GM18526 (cell line): ENCODE measurements around the gene PIEZO1.

ENCODE experiments used
- POLR2A ChIP-seq: IDR thresholded peaks from 3 replicates; pipeline ENCODE4 v1.6.1; 2011; ENCODE audit not compliant: insufficient read length; ENCODE audit errors: extremely low read depth

Gene PIEZO1

DNA sequence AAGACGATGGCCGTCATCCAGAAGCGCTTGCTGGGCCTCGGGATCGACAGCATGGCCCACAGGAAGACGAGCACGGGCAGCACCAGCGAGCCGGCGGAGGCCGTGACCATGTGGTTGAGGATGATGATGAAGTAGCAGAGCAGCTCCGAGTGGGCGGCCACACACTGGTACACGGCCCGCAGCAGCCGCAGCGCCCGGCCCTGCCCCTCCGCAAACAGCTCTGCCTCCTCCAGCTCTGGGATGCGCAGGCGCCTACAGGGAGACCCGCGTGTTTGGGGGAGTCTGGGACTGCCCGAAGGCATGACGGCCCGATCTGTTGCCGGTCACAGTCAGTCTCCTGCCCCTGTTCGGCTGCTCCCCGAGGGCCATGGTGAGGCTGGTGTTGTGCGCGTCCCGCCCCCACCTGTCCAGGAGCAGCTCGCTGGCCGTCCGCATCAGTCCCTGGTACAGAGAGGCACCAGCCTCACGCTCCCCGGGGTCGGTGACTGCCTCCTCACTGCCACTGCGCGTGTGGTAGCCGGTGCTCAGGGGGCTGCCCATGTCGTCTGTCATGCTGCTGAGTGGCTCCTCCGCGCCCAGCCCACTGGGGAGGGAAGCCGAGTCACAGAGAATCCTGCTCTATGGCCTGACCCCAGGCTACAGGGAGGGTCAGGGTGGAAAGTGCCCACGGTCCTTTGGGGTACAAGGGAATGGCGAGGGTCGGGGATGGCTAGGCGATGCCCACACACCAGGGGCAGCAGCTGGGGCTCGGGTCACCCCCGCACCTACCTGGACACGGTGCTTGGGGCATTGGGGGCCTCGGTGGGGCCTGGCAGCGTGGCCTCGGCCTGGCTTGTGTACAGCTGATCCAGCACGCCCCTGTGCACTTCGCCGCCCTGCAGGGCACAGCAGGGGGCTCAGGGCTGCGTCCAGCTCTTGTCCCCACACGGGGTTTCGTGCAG lies 62.9 kb downstream of the PIEZO1 start:
- TF ChIP-seq POLR2A = no peak

DNA sequence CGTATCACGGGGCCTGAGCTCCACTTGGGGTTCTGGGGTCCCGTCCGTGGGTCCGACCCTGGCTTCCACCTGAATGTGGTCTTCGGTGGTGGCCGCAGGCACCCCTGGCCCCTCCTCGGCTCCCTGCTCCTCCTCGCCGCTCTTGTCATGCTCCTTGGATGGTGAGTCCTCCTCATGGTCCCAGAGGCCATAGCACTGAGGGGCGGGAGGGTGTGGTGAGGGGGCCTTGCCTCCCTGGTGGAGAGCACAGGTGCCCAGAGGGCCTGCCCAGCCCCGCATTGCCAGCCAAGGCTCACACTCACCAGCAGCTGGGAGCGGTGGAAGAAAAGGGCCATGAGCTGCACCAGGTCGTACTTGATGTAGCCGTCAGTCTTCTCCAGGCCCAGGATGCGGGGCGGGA lies 63.8 kb downstream of the PIEZO1 start:
- TF ChIP-seq POLR2A = no peak

DNA sequence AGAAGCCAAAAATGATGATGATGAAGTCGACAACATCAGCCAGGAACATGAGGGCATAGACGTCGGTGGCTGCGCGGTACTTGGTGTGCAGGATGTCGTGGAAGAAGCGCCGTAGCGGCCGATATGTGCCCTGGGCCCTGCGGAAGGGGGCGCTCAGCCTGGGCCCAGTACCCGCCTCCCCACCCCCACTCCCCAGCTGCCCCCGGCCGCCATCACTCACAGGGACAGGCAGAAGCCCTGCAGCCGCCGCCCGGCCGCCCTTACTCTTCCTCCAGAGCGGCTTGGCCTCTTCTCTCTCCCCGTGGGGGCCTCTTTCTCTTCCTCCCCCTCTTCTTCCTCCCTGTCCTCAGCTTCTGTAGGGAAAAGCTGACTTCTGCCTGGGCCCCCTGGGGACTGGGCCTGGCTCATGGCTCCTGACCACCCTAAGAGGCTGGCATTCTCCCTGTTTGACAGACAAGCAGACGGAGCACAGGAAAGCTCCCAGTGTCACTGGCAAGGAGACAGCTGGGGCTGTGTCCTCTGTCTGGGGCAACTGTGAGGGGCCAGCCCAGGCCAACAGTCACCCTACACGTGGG lies 64.5 kb downstream of the PIEZO1 start:
- no peak for TF ChIP-seq POLR2A

DNA sequence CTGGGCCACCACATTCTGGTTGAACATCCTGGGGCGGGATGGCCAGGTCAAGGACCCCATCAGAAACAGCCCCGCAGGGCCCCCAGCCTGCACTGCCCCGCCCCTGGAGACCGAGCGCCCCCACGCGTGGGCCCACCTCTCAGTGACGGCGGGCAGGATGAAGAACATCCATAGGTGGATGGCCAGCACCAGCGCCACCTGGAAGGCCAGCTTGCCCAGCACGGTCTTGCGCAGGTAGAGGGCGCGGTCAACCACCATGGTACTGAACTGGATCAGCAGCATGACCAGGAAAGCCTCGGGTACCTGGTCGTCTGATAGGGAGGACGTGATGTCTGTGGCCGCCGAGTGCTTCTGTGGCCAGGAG lies 65.1 kb downstream of the PIEZO1 start:
- TF ChIP-seq POLR2A = no peak

DNA sequence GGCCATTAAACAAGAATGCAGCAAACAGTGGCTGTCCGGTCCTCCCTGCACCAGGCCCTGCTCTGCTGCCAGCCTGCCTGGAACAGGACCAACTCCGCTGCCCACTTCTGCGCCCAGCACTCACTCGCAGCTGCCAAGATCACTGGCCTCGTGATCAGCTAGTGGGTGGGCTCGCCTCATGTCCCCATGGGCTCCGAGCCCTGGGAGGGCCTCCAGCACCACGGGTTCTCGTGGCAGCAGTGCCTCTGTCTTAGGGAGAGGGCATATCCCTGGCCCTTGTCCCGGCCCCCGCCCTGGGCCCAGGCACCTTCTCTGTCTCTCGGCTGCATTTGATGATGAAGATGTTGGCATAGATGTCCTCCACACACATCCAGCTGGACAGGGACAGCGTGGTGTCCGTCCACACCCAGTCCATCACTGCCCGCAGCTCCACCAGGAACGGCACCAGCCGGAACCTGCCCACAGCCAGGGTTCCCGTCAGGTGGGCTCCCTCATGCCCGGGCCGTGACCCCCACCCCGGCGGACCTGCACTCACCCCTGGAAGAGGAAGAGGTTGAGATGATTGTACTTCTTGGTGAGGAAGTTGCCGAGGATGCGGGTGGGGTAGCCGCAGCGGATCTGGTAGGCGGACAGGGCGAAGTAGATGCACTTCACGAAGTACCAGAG lies 65.6 kb downstream of the PIEZO1 start:
- no peak for TF ChIP-seq POLR2A

DNA sequence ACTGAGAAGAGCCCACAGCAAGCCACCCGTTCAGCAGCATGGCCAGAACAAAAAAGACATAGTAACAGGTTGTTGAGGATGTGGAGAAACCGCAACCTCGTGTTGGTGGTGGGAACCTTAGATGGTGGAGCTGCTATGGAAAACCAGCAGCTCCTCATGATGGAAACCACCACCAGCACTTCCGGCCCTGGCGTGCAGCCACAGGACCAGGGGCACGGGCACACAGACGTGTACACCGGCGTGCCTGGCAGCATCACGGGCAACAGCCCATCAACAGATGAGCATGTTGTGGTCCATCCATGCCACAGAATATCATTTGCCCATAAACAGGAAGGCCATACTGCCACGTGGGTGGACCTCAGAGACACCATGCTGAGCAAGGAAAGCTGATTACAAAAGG lies 66.8 kb downstream of the PIEZO1 start:
- TF ChIP-seq POLR2A = no peak

DNA sequence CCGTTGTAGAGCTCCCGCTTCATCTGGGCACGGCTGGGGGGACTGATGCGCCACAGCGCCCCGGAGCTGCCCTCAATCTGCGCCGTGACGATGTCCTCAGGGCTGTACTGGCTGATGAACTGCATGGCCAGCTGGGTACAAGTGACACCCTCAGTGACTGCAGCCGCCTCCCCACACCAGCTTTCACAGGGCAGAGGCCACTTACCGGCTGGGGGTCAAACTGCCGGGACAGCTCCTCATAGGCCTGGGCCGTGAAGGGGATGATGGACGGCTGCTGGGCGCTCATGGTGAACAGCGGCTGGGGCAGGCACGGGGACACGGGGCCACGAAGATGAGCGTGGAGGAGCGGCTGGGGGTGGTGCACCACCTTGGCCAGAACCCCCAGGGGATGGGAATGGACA lies 68.4 kb downstream of the PIEZO1 start:
- TF ChIP-seq POLR2A = no peak

DNA sequence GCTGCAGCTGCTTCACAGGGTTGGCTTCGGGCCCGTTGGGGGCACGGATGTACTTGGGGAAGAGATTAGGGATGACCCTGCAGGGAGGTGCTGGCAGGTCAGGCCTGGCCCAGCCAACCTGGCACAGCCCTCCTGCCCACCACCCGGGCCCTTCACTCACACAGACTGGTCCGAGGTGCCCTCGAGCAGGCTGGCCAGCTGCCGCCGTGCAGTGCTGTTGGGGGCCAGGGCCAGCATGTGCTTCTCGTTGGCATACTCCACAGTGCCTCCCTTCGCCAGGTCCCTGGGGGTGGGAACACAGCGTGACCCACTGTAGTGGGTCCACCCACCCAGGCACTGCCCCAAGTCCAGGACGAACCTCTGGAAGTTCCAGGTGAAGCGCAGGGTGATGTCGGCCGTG lies 68.8 kb downstream of the PIEZO1 start:
- no peak for TF ChIP-seq POLR2A

DNA sequence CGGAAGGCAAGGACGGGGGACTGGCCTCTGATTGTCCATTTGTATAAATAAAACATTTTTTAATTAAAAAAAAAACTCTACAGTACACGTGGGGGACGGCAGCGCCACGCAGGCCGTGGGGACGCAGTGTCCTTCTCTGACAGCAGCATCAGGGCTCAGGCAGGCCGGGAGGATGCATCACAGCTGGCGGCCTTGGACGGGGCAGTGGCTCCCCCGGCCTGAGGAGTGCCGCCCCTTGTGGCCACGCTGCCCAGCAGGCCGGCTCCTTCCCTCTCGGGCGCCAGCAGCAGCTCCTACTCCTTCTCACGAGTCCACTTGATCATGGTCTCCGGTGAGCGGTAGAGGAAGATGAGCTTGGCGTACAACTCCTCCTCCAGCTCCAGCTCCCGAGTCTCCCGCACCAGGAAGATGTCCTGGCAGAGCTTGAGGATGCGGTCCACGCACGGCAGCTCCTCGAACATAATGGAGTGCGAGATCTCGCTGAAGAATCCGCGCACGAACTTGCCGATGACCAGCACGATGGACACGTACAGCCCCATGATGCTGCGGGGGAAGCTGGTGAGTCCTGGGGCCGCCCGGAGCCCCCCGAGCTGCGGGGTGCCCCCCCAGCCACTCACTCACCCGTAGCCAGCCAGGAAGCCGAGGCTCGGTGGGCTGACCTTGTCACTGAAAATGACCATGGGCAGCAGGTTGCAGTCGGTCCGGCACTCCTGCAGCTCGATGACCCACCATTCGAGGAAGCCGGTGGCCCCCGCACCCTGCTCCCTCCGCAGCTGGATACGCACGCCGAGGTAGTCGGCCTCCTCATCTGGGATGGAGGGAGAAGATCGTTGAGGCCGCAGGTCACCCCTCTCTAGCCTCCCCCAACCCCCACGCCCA lies 69.5 kb downstream of the PIEZO1 start:
- no peak for TF ChIP-seq POLR2A

DNA sequence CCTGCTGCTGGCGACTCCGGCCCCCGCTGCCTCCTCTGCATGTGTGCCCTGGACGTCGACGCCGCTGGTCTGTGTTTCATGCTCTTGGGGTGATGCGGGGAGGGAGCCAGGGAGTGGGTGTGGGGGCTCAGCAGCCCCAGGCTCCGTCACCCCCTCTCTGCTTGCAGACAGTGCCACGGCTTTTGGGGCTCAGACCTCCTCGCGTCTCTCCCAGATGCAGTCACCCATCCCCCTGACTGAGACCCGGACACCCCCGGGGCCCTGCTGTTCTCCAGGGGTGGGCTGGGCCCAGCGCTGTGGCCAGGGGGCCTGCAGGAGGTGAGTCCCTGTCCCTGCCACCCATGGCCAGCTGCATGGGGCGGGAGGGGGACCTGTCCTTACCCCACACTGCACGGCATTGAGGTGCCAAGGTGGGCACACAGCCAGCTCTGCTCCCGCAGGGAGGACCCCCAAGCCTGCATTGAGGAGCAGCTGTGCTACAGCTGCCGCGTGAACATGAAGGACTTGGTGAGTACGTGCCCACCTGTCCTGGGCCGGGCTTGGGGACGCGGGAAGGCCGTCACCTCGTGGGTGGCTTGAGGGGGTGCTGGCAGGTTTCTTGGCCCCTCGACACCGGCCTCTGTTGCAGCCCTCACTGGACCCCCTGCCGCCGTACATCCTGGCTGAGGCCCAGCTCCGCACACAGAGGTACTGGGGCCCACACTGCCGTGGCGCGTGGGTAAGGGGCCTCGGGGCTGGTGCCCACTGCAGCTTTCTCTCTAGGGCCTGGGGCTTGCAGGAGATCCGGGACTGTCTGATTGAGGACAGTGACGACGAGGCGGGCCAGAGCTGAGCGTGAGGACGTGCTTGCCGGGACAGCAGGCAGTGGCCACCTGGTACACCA lies 70.4 kb downstream of the PIEZO1 start:
- TF ChIP-seq POLR2A = no peak

DNA sequence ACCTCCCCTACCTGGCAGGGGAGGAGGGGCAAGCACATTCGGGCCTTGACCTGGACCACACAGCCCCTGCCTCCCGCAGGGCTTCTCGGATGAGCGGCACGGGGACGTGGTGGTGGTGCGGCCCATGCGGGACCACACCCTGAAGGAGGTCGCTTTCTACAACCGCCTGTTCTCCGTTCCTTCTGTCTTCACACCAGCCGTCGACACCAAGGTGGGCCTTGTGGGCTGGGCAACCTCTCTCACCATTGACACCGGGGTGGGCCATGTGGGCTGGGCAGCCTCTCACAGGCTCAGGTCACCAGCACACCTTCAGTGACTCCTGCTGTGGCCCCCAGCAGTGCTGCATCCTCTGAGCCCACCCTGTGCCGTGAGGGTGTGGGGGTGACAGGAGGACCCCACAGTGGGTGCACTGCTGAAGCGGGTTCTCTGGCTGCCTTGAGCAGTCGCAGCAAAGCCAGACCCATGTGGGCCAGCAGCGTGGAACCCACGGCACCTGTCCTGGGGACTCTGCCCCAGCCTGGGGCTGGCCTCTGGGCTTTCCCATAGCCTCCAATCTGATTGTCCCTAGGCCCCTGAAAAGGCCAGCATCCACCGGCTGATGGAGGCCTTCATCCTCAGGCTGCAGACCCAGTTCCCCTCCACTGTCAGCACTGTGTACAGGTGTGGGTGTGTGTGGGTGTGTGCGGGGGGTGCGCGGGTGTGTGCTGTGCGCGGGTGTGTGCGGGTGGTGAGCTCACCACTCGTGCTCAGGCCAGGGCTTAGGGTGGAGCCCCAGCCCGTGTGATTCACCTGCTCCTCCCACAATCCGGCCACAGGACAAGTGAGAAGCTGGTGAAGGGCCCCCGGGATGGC lies 71.2 kb downstream of the PIEZO1 start:
- no peak for TF ChIP-seq POLR2A

DNA sequence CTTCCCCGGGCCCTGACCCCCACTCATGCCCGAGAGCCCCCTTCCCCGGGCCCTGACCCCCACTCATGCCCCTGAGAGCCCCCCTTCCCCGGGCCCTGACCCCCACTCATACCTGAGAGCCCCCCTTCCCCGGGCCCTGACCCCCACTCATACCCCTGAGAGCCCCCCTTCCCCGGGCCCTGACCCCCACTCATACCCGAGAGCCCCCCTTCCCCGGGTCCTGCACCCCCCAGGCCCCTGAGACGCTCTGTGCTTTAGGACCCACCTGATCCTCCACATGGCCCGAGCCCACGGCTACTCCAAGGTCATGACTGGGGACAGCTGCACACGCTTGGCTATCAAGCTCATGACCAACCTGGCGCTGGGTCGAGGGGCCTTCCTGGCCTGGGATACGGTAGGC lies 72.0 kb downstream of the PIEZO1 start:
- no peak for TF ChIP-seq POLR2A

DNA sequence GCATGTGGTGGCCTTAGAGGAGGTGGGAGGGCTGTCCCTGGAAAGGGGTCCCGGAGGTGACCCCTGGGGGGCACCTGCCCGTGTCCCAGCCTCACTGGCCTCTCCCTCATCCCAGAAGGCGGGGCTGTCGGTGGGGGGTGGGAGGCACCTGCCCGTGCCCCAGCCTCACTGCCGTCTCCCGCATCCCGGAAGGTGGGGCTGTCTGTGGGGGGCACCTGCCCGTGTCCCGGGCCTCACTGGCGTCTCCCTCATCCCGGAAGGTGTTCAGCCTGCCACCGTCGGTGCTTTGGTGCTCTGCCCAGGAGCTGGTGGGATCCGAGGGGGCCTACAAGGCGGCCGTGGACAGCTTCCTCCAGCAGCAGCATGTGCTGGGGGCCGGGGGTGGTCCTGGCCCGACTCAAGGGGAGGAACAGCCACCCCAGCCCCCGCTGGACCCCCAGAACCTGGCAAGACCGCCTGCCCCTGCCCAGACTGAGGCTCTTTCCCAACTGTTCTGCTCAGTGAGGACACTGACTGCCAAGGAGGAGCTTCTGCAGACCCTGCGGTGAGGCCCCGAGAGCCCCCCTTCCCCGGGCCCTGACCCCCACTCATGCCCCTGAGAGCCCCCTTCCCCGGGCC lies 72.5 kb downstream of the PIEZO1 start:
- no peak for TF ChIP-seq POLR2A

DNA sequence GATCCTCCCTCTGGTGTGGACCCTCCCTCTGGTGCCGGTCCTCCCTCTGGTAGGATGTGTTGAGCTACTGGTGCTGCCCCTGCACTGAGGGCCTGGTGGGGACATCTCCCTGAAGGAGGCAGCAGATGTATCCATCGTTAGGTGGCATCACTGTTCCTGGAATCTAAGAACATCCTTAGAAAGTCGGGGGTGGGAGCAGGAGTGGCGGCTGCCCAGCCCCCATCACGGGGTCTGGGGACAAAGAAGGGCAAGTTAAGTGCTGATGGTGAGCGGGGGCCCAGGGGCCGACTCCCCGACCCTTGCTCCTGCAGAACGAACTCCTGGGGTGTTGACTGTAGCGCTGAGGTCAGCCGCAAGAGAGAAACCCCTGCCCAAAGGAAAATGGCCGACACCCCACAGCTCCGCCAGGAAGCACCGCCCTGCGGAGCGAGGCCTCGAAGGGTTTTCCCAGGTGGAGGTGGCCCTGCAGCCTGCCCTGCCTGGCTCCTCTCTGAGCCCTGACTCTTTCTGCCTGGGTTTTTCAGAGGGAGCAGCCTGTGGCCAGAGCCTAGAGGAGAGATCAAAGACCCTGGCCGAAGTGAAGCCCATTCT lies 73.2 kb downstream of the PIEZO1 start:
- TF ChIP-seq POLR2A = no peak
